BJ (cell line): Measurements from ENCODE around the gene IFI27L1. TPM values are rescaled to one million over a fixed set of nuclear protein-coding genes. Genes with fewer than 3 reads are reported as not detected.

ENCODE experiments used
- CTCF ChIA-PET: fragments of 350-600 bp; formaldehyde crosslinking; extraction: SDS; loops from one replicate; lab custom pipeline; 2021; ENCODE audit warnings: antibody characterized with exemption, inconsistent platforms; lab: Yijun Ruan, JAX
- POLR2A ChIA-PET: fragments of 300-600 bp; sonication (Branson Sonifier 250); formaldehyde crosslinking; extraction: SDS; loops from one replicate; lab custom pipeline; 2021; ENCODE audit warnings: antibody characterized with exemption; lab: Charles Lee
- DNase-seq: peaks from one replicate; pipeline ENCODE4 v3.0.0-alpha.2; 2011; ENCODE audit warnings: low read depth
- H3K27me3 ChIP-seq: 2 replicates; pipeline ENCODE4 v1.6.0; 2011; ENCODE audit warnings: low read length; ENCODE audit not compliant: control insufficient read depth, insufficient read depth
- H3K36me3 ChIP-seq: 2 replicates; pipeline ENCODE4 v1.5.1; 2011; ENCODE audit warnings: low read length; ENCODE audit not compliant: control insufficient read depth, insufficient read depth
- H3K4me3 ChIP-seq: 2 replicates; pipeline ENCODE4 v1.5.1; 2011; ENCODE audit warnings: low read depth, mild to moderate bottlenecking, control low read depth, low read length
- CTCF ChIP-seq: IDR thresholded peaks from 2 replicates; pipeline ENCODE4 v1.5.1; 2011; ENCODE audit warnings: low read depth, mild to moderate bottlenecking, control low read depth, inconsistent platforms, low read length, moderate library complexity; ENCODE audit not compliant: insufficient read depth
- polyA plus RNA-seq: library from polyadenylated mRNA; depleted of rRNA; stranded (reverse); fragments of >200 nt; gene quantifications from 2 replicates; pipeline ENCODE4 v1.2.3, GENCODE V29; 2011

IFI27L1 gene
- polyA plus RNA-seq, 1 experiment = 18.6 TPM

GRCh38 chr14:94117856-94118255 lies 36.7 kb downstream of the IFI27L1 start:
- CTCF ChIA-PET = interaction anchor here (0.8 to 1.3 kb wide), 3 partner anchors 14 to 19 kb away, joined by 3 read pairs; no protein-coding TSS in a partner anchor
- DNase-seq = no peak
- no peak overlapping the region for H3K4me3 ChIP-seq
- POLR2A ChIA-PET = no interaction called here
- no peak for TF ChIP-seq CTCF
- no peaks in the 10 kb centered on the region; the same call in 1 of the 2 replicates for H3K27me3 ChIP-seq
- H3K36me3 ChIP-seq = no peaks in the 10 kb centered on the region

GRCh38 chr14:94119071-94119470 lies 38.0 kb downstream of the IFI27L1 start:
- CTCF ChIA-PET = no interaction called here
- POLR2A ChIA-PET = no interaction called here

GRCh38 chr14:94120667-94121340 lies 39.7 kb downstream of the IFI27L1 start:
- CTCF ChIA-PET = no interaction called here
- peak; percentile 78 for DNase-seq
- Histone ChIP-seq H3K27me3 (no peaks in the 10 kb centered on the region; the same call in 1 of the 2 replicates), H3K4me3 (no peak overlapping the region), H3K36me3 (no peaks in the 10 kb centered on the region; the same call in 1 of the 2 replicates)
- POLR2A ChIA-PET = no interaction called here
- no peak for TF ChIP-seq CTCF

More at GRCh38 chr14:94119071-94119470, 38.0 kb downstream of the IFI27L1 start:
- DNase-seq = no peak
- no peak for TF ChIP-seq CTCF
- H3K27me3 ChIP-seq = no peaks in the 10 kb centered on the region; the same call in 1 of the 2 replicates
- H3K4me3 ChIP-seq = no peak overlapping the region
- H3K36me3 ChIP-seq = no peaks in the 10 kb centered on the region

GRCh38 chr14:94121485-94121884 lies 40.4 kb downstream of the IFI27L1 start:
- DNase-seq = no peak
- no peak overlapping the region for H3K4me3 ChIP-seq
- POLR2A ChIA-PET = no interaction called here
- H3K27me3 ChIP-seq = no peaks in the 10 kb centered on the region
- no peak for TF ChIP-seq CTCF
- no peaks in the 10 kb centered on the region; the same call in none of the 2 replicates for H3K36me3 ChIP-seq
- CTCF ChIA-PET = interaction anchor here (0.8 to 1.8 kb wide), 5 partner anchors 9 to 158 kb away, joined by 3 to 7 read pairs (median 4); partner anchors contain the start of gene IFI27

- POLR2A ChIA-PET = no interaction called here
- CTCF ChIA-PET = interaction anchor here (0.7 to 1.8 kb wide), 5 partner anchors 9 to 159 kb away, joined by 3 to 7 read pairs (median 4); no protein-coding TSS in a partner anchor
- no peak for TF ChIP-seq CTCF
- no peaks in the 10 kb centered on the region for H3K27me3 ChIP-seq
- peaks cover 1% of the 10 kb centered on the region for H3K36me3 ChIP-seq
- H3K4me3 ChIP-seq = no peak overlapping the region
- DNase-seq = no peak
These were observed 41.3 kb downstream of the IFI27L1 start for GRCh38 chr14:94122438-94122837.
